B cell (primary cell): ENCODE data around the gene SMPD3. TPM values are rescaled to one million over a fixed set of nuclear protein-coding genes. Genes with fewer than 3 reads are reported as not detected.
A peak's percentile ranks its signal among the peaks of the same experiment; 100 is the strongest.

Experiments
- ATAC-seq: fragments of 200-7000 bp; cut with Tn5 transposase; one replicate; pipeline ENCODE4 v1.10.0; 2021; ENCODE audit warnings: low read depth, mild to moderate bottlenecking, moderate number of reproducible peaks, moderate library complexity
- CTCF ChIA-PET: fragments of 350-600 bp; sonication (Branson Sonifier 250); formaldehyde crosslinking; loops from one replicate; lab custom pipeline; 2021; ENCODE audit warnings: antibody characterized with exemption, inconsistent platforms; lab: Charles Lee
- POLR2A ChIA-PET: fragments of 350-600 bp; sonication (Branson Sonifier 250); formaldehyde crosslinking; loops from one replicate; lab custom pipeline; 2021; ENCODE audit warnings: antibody characterized with exemption; lab: Charles Lee
- DNase-seq: peaks from one replicate; pipeline ENCODE4 v3.0.0; 2013
- H2AFZ ChIP-seq: 2 replicates; pipeline ENCODE4 v1.6.1; 2012; ENCODE audit warnings: mild to moderate bottlenecking, low read depth, low read length; ENCODE audit not compliant: insufficient read depth, poor library complexity, severe bottlenecking
- H3K27ac ChIP-seq, 2 donors: 1 replicate in 1 of 2; 2 replicates in 1 of 2; pipeline ENCODE4 v1.5.1; 2012 to 2013; ENCODE audit warnings: low read length in 2 of 2, mild to moderate bottlenecking in 2 of 2, moderate library complexity in 1 of 2
- H3K27me3 ChIP-seq, 4 experiments: fragments of 200-600 bp in 1 of 4; sonication (generic) in 1 of 4; replicated peaks in 1 of 4; 1 replicate in 2 of 4; 2 replicates in 2 of 4; pipeline versions ENCODE4 v1.6.1 to v1.7.0; 2013 to 2016; ENCODE audit warnings: low read length in 3 of 4, mild to moderate bottlenecking in 2 of 4, mixed read lengths in 1 of 4, moderate library complexity in 1 of 4; ENCODE audit not compliant: insufficient read depth in 4 of 4, control insufficient read depth in 3 of 4; ENCODE audit errors: control extremely low read depth in 1 of 4
- H3K36me3 ChIP-seq, 2 experiments: replicated peaks in 1 of 2; 1 replicate in 1 of 2; 2 replicates in 1 of 2; pipeline versions ENCODE4 v1.6.1 to v1.7.1; 2013; ENCODE audit warnings: low read length in 1 of 2; ENCODE audit not compliant: insufficient read depth in 2 of 2, control insufficient read depth in 1 of 2; ENCODE audit errors: control extremely low read depth in 1 of 2, extremely low read depth in 1 of 2
- H3K4me1 ChIP-seq, 2 donors: fragments of 200-600 bp in 1 of 2; sonication (generic) in 1 of 2; 1 replicate in 1 of 2; 2 replicates in 1 of 2; pipeline versions ENCODE4 v1.5.1 to v1.6.1; 2013 to 2017; ENCODE audit warnings: low read length in 2 of 2; ENCODE audit not compliant: control insufficient read depth in 2 of 2, insufficient read depth in 2 of 2
- H3K4me2 ChIP-seq: replicated peaks from 2 replicates; pipeline ENCODE3; 2012; ENCODE audit warnings: mild to moderate bottlenecking, low read depth, low read length; ENCODE audit not compliant: poor library complexity, severe bottlenecking
- H3K4me3 ChIP-seq, 5 experiments: fragments of 200-600 bp in 1 of 5; sonication (generic) in 1 of 5; 1 replicate in 3 of 5; 2 replicates in 2 of 5; pipeline versions ENCODE4 v1.5.1 to v1.7.0; 2011 to 2016; ENCODE audit warnings: low read length in 4 of 5, mild to moderate bottlenecking in 4 of 5, low read depth in 2 of 5, control low read depth in 1 of 5, moderate library complexity in 1 of 5; ENCODE audit not compliant: insufficient read depth in 1 of 5; ENCODE audit errors: control extremely low read depth in 1 of 5, extremely low read depth in 1 of 5
- H3K79me2 ChIP-seq: fragments of 200-600 bp; sonication (generic); one replicate; pipeline ENCODE4 v1.6.0; 2016; ENCODE audit warnings: low read length; ENCODE audit not compliant: control insufficient read depth, insufficient read depth
- H3K9ac ChIP-seq: fragments of 200-600 bp; sonication (generic); 2 replicates; pipeline ENCODE4 v1.6.1; 2017; ENCODE audit warnings: mild to moderate bottlenecking, low read length, moderate library complexity
- H3K9me3 ChIP-seq, 3 donors: one replicate each; pipeline versions ENCODE4 v1.6.1 to v1.7.1; 2013; ENCODE audit warnings: low read length in 2 of 3; ENCODE audit not compliant: control insufficient read depth in 2 of 3, insufficient read depth in 1 of 3; ENCODE audit errors: control extremely low read depth in 1 of 3
- H4K20me1 ChIP-seq: 2 replicates; pipeline ENCODE4 v1.6.0; 2012; ENCODE audit warnings: mild to moderate bottlenecking, low read length; ENCODE audit not compliant: insufficient read depth, control insufficient read depth, poor library complexity, severe bottlenecking
- H3K27ac Mint-ChIP-seq: one replicate; pipeline ENCODE4 v1.8.0; 2021; ENCODE audit warnings: mixed read lengths
- H3K27me3 Mint-ChIP-seq: one replicate; pipeline ENCODE4 v1.8.0; 2021; ENCODE audit warnings: mixed read lengths
- H3K4me1 Mint-ChIP-seq: one replicate; pipeline ENCODE4 v1.8.0; 2021; ENCODE audit warnings: mixed read lengths
- H3K4me3 Mint-ChIP-seq: one replicate; pipeline ENCODE4 v1.8.0; 2021; ENCODE audit warnings: mixed read lengths
- H3K9me3 Mint-ChIP-seq: one replicate; pipeline ENCODE4 v1.8.0; 2022; ENCODE audit warnings: mixed read lengths; ENCODE audit not compliant: insufficient read depth
- CTCF ChIP-seq: fragments of 200-600 bp; IDR thresholded peaks from one replicate; pipeline ENCODE4 v1.8.0; 2022; ENCODE audit warnings: antibody characterized with exemption, mild to moderate bottlenecking
- EZH2 ChIP-seq: IDR thresholded peaks from 2 replicates; pipeline ENCODE4 v1.6.1; 2012; ENCODE audit warnings: borderline replicate concordance, low read depth, mild to moderate bottlenecking, moderate library complexity, low read length; ENCODE audit not compliant: insufficient read depth, poor library complexity, severe bottlenecking
- WGBS: methylation state at CpG from one replicate; pipeline ENCODE4 v1.1.5; 2013; ENCODE audit warnings: missing lambda C conversion rate; ENCODE audit not compliant: insufficient coverage; 5-methylcytosine and 5-hydroxymethylcytosine counted together
- intact Hi-C: fragments of 100-400 bp; cut with micrococcal nuclease; formaldehyde crosslinking; loops from one replicate; pipeline ENCODE4 v1.10.0; 2022
- polyA plus RNA-seq: library from polyadenylated mRNA; depleted of rRNA; stranded (reverse); fragments of >200 nt; gene quantifications from 2 replicates; pipeline ENCODE4 v1.2.3, GENCODE V29; 2012
- total RNA-seq, 2 donors: library from RNA; stranded (reverse); fragments of 120-200 nt in 1 of 2; gene quantifications; 1 replicate in 1 of 2; 2 replicates in 1 of 2; pipeline versions ENCODE4 v1.2.3 to v1.2.4, GENCODE V29; 2013 to 2022

Gene SMPD3
- total and polyA plus RNA-seq, 2 donors (not counting 1 experiment from before 2014, with no cell fraction given): 1.2 to 2.8 TPM

- TF ChIP-seq CTCF (no peak), EZH2 (no peak)
- Mint-ChIP-seq H3K27ac (no peak overlapping the region), H3K4me1 (peaks cover 2% of the 10 kb centered on the region), H3K4me3 (no peak overlapping the region), H3K27me3 (no peaks in the 10 kb centered on the region), H3K9me3 (no peaks in the 10 kb centered on the region)
- Histone ChIP-seq H3K27me3 (no peaks in the 10 kb centered on the region), H3K9ac (no peak overlapping the region), H3K9me3 (no peaks in the 10 kb centered on the region), H2AFZ (no peak overlapping the region), H3K4me2 (no peak overlapping the region), H3K4me3 (no peak overlapping the region), H3K4me1 (no peaks in the 10 kb centered on the region), H3K36me3 (no peaks in the 10 kb centered on the region), H3K79me2 (no peaks in the 10 kb centered on the region), H3K27ac (no peak overlapping the region), H4K20me1 (no peaks in the 10 kb centered on the region)
- intact Hi-C loops: no loop called here
- CTCF ChIA-PET: interaction anchor here (1.0 to 2.8 kb wide), 6 partner anchors 10 to 129 kb away, joined by 3 to 10 read pairs (median 4); no protein-coding TSS in a partner anchor
- 94% methylated on average over 4 of the region's 6 CpGs for WGBS
- POLR2A ChIA-PET: no interaction called here
- ATAC-seq: no peak
- DNase-seq: no peak
Measured at GRCh38 chr16:68397710-68398201, 50.6 kb downstream of the SMPD3 start.

DNA sequence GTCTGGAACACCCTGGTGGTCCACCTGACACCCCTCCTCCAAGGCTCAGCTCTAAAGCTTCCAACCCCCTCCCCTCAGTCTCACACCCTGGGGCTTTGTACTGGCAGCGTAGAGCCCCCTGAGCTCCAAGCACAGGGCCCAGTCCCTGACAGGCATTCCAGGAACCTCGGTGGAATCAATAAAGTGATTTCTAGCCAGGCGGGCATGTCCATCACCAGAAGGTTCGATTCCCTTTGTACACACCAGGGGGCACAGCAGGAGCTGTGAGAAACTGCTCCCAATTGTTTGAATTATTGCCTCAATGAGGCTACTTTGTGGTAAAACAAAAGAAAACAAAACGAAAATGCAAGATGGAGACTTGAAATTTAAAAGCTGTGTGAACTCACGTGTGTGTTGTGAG is 51.8 kb downstream of the SMPD3 start:
- DNase-seq (peak; percentile 58), ATAC-seq (no peak)
- intact Hi-C loops: no loop called here

More for the DNA sequence above, 51.8 kb downstream of the SMPD3 start:
- POLR2A ChIA-PET: interaction anchor here (0.5 kb wide), 1 partner anchor 112 kb away, joined by 3 read pairs; no protein-coding TSS in a partner anchor
- Mint-ChIP-seq H3K9me3 (no peaks in the 10 kb centered on the region), H3K27me3 (no peaks in the 10 kb centered on the region), H3K4me3 (no peak overlapping the region), H3K4me1 (peaks cover 2% of the 10 kb centered on the region), H3K27ac (no peak overlapping the region)
- CTCF ChIA-PET: interaction anchor here (0.9 to 3.8 kb wide), 12 partner anchors 12 to 125 kb away, joined by 3 to 28 read pairs (median 4); no protein-coding TSS in a partner anchor
- 49% methylated on average over 2 of the region's 6 CpGs for WGBS
- H3K27ac ChIP-seq: no peak overlapping the region
- no peaks in the 10 kb centered on the region for H3K79me2 ChIP-seq
- TF ChIP-seq CTCF: peak; percentile 61
- no peak for TF ChIP-seq EZH2
- H3K4me3 ChIP-seq: no peak overlapping the region
- no peaks in the 10 kb centered on the region for H3K9me3 ChIP-seq
- no peaks in the 10 kb centered on the region for H3K27me3 ChIP-seq
- no peak overlapping the region for H3K4me2 ChIP-seq
- no peak overlapping the region for H2AFZ ChIP-seq
- H3K36me3 ChIP-seq: no peaks in the 10 kb centered on the region
- no peaks in the 10 kb centered on the region for H3K4me1 ChIP-seq
- no peaks in the 10 kb centered on the region for H4K20me1 ChIP-seq
- H3K9ac ChIP-seq: no peak overlapping the region
